HG03439 (cell line): Measurements from ENCODE around the gene PARP16.
"Not testable (repeated sequence)": the region's sequence is repeated elsewhere in the genome, so short reads cannot be mapped to it uniquely, and the experiment has no call there.

Experiments used
- ATAC-seq: cut with Tn5 transposase; IDR thresholded peaks from one replicate; pipeline ENCODE4 v1.9.1; 2021; ENCODE audit warnings: mild to moderate bottlenecking, moderate library complexity; ENCODE audit not compliant: unreplicated experiment

PARP16 gene

DNA sequence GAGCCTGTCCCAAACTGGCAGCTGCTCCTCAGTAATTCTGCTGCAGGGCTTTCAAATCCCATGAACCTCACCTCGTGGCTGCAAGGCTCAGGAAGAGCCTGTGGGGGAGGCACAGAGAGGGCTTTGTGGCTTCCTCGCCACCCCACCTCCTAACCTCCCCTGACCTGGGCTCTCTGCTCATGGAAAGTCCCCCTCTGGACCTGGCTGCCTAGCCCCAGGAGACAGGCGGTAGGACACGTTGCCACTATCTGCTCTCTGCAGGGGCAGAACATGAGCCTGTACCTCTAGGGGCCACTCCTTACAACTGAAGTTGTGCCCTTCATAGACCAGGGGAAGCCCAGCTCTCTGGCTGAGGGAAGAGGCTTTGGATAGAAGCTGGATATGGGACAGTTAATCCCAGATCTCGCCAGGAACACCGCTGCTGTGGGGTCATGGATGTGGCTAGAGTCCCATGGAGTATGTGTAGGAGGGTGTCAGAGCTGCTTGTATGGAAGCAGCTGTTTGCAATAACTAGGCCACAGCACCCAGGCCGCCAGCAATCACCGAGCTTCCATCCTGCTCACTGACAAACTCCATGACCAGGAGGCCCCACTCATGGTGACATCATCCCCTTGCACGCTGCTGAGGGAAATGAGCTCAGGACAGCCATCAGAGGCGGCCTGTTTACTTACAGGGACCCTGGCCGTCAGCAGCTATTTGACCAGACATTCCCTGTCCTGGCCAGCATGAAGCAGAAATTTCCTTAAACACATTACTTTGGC is 41.4 kb downstream of the PARP16 start:
- ATAC-seq = no peak

DNA sequence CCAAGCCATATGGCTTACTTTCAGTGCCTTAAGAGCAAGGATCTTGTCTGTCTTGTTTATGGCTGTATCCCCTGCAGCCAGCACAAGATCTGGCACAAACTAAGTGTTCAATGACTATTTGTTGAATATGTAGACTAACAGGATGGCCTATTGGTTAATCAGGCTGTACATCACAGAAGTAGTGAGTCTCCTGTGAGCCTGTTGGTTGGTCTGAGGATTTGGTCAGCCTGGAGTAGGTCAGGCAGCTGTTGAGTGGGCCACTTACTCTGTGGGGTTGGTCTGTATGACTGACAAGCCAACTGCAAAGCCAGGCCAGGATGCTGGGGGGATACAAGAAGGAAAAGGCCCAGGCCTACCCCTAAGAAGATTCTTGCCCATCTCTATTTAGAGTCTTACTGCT is 42.0 kb downstream of the PARP16 start:
- no peak for ATAC-seq

DNA sequence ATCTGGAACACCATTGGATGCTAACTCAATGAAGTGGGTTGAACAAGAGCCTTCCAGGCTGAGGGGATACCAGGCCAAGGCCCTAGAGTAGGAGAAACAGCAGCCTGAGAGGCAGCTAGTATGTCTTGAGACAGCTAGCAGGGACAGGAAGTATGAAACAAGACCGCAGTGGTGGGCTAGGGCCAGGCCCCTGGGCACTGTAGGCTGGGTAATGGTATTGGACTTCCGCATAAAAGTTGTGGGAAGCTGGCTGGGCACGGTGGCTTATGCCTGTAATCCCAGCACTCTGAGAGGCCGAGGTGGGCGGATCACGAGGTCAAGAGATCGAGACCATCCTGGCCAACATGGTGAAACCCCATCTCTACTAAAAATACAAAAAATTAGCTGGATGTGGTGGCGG is 50.2 kb downstream of the PARP16 start:
- not testable (repeated sequence) for ATAC-seq

DNA sequence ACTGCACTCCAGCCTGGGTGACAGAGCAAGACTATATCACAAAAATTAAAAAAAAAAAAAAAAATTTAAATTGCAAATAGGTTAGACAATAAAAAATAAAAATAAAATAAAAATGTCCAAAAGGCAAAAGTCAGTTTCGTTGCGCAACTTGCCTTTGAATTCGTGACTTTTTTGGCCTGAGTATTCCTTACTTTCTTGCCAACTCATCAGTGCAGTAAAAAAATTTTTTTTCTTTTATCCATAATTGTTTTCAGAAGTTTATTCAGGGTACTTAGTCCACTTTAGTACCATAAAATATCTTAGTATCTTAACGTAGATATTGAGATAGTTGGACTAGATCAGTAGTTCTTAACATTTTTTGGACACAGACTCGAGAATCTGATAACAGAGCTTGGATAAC is 53.0 kb downstream of the PARP16 start:
- no peak for ATAC-seq

DNA sequence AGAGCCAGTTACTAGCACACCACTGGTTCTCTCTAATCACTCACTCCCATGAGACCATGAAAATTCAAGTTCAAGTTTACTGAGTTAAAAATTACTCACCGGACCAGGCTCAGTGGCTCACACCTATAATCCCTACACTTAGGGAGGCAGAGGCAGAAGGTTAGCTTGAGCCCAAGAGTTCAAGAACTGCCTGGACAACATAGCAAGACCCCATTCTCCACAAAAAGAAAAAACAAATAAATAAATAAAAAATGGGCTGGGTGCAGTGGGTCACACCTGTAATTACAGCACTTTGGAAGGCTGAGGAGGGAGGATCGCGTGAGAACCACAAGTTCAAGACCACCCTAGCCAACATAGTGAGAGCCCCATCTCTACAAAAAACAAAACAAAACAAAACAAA is 54.2 kb downstream of the PARP16 start:
- ATAC-seq = no peak

DNA sequence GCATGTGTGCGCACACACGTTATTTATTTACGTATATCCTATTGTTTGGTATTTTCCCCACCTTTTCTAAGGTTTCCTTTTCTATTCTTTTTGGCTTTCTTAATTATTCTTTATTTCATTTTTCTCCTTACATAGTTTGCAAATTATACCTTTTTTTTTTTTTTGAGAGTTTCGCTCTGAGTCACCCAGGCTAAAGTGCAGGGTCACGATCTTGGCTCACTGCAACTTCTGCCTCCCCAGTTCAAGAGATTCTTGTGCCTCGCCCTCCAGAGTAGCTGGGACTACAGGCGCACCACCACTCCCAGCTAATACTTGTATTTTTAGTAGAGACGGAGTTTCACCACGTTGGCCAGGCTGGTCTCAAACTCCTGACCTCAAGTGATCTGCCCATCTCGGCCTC is 55.4 kb downstream of the PARP16 start:
- no peak for ATAC-seq

DNA sequence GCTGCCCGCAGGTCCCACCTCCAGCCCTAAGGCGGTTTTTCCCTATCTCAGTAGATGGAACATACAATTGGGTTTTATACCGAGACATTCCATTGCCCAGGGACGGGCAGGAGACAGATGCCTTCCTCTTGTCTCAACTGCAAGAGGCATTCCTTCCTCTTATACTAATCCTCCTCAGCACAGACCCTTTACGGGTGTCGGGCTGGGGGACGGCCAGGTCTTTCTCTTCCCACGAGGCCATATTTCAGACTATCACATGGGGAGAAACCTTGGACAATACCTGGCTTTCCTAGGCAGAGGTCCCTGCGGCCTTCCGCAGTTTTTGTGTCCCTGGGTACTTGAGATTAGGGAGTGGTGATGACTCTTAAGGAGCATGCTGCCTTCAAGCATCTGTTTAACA is 59.8 kb downstream of the PARP16 start:
- not testable (repeated sequence) for ATAC-seq

DNA sequence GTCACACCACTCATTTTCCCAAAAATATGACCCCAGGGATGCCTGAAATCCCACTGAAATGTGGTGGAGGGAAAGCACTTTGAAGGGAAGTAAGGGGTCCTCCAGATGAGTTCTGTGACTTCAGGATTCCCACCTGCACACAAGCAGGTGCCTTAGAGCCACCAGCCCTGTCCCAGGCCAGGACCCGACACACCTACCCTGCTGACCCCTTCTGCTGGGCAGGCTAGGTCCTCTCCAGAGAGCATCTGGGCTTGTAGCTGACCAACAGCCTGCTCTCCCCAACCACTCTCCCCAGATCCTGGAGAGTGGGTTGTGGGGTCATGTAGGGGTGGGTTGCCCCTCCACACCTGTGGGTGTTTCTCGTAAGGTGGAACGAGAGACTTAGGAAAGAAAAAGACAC is 60.5 kb downstream of the PARP16 start:
- ATAC-seq = no peak

DNA sequence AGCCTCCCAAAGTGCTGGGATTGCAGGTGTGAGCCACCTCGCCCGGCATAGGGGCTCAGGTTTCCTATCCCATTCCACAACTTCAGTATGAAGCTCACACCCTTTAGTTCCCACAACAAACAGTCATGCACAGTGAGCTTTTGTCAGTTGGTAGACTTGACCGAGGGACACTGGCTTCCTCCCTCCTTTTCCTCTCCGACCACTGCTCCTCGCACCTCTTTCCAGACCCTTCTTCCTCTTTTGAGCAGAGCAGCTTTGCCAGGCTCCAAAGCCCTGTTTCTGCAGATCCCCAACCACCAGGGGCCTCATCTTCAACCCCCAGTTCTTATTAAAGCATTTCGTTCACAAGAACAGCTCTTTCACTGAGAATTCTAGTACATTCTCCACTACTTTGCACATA is 62.7 kb downstream of the PARP16 start:
- ATAC-seq = no peak

DNA sequence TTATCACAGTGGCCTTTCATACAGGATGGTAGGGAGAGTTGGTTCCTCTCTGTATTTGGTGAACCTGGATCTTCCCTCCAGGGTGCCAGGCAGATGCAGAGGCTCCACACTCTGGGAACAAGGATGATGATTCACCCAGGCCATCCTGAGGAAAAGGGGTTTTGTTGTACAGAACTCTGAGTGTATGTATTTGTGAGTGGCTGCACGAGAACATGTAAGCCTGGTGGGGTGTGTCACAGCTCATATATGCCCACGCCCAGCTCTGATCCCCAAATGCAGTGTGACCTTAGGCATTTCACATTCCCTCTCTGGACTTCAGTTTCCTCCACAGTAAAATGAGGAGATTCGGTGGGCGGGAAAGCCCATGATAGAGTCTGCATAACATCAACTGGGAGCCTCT is 63.8 kb downstream of the PARP16 start:
- no peak for ATAC-seq

DNA sequence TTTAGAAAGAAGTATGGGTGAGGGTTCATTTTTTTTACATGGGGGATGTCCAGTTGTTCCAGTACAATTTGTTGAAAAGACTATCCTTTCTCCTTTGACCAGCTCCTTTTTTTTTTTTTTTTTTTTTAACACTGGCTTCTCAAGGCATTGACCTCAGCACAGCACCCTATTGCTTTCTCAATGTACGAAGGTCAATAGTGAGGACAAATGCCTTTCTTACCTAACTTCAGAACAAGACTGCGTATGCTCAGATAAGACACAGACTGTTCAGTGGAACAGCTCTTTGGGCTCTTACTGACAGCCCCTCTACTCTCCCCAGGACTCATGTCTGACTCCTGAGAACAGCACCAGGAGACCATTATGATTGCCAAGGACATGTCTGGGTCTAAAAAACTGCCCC is 65.0 kb downstream of the PARP16 start:
- ATAC-seq = no peak

DNA sequence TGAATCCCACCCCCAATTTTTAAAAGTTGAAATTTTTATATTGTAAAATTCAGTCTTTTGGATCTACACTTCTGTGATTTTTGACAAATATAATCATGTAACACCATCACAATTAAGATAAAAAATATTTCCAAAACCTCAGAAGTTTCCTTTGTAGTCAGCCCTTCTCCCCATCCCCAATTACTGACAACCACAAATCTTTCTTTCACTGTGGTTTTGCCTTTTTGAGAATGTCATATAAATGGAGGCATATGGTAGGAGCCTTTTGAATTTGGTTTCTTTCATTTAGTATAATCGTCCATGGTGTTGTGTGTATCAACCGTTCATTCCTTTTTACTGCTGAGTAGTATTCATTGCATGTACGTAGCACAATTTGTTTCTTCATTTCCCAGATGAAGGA is 67.5 kb downstream of the PARP16 start:
- no peak for ATAC-seq

DNA sequence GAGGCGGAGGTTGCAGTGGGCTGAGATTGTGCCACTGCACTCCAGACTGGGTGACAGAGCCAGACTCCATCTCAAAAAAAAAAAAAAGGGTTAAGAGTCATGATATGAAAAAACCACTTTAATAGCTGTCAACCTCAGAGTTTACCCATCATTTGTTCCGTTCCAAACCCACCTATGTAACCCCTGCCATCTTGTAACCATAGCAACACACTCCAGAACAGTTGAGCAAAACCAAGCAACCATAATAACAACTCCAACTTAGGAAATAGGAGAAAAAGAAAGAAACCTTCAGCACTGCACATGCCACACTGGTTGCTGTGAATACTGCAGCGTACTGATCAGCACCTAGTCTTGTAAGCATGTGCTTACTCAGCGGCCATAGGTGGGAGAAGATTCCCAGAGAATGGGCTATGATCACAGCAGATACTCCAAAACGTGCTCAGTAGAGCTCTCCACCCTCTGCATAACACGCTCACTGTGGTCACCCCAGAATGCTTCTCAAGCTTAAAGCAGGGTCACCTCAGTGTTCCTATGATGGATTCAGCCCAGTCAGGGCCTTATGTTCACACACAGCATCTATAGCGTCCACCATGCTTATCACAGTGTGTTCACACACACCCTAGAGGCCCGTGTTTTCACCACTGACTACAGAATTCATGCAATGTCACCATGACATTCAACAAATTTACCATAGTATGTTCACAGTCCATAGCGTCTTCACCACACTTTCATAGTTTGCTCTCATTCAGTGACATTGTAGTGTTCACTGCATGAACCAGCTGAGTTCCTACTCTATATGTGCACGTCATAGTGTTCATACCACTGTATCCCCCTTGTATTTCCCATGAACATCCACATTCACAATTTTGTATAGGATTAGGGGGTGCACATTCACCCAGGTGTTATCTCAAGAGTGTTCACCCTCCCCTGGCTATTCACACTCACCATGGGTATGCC is 68.9 kb downstream of the PARP16 start:
- no peak for ATAC-seq

DNA sequence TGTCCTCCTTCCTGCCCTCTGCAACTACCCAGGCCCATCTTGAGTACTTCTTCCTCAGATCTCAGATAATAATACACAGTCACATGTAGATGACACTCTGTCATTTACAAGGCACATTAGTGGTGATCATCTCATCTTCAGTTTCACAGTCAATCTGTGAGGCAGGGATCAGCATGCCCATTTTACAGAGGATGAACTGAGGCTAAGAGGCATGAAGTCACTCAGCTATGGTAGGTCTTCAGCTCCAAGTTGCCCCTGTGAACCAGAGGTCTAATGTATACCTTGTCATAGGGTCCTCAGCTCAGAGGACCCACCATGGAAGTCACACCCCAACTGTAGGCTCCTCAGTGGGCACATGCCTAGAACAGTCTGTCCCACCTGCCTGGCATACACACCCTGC is 71.2 kb downstream of the PARP16 start:
- no peak for ATAC-seq

DNA sequence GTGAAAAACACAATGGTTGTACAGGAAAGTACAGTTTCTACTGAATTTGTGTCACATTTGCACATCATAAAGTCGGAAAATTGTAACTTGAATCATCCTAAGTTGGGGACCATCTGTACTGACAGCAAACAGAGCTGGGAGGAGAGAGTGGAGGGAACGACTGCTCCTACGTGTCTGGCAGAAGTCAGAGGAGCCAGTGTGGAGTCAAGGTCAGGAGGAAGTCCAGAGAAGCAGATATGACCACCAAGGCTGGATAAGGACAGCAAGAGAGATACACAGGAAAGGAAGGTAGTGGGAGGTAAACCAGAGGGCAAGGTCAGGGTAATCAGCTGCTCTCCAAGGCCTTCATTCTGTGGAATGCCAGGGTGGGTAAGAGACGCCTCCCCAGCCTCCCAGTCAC is 72.7 kb downstream of the PARP16 start:
- no peak for ATAC-seq

DNA sequence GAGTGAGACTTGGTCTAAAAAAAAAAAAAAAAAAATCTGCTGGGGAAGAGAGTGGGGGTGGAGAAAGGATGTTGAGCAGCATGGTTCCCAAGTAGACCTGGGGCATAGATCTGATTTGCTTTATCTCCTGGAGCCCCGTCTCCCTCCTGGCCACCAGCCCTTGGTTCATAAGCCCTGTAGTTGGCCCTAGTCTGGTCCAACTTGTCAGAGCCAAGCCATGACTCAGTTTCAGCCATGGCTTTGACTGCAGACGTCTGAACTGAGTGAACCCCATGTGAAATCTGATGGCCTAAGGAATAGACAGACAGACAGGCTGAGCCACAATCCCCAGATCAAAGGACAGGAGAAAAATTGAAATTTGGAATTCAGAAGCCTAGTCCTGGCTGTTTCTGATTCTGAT is 73.4 kb downstream of the PARP16 start:
- ATAC-seq = no peak

DNA sequence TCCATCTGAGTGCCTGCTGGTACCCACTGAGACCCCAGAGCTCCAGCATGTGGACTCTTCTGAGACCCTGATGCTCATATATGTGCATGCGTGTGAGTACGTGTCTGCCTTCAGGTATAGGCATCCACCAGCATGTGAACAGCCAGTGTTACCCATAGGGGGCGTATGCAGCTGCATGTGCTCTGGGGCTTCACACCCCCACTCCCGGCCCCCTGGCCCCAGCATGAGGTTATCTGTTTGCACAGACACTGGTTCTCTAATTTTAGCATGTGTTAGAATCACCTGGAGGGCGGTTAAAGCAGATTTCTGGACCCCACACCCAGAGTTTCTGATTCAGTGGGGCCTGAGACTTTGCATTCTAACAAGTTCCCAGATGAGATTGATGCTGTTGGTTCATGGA is 74.6 kb downstream of the PARP16 start:
- no peak for ATAC-seq

DNA sequence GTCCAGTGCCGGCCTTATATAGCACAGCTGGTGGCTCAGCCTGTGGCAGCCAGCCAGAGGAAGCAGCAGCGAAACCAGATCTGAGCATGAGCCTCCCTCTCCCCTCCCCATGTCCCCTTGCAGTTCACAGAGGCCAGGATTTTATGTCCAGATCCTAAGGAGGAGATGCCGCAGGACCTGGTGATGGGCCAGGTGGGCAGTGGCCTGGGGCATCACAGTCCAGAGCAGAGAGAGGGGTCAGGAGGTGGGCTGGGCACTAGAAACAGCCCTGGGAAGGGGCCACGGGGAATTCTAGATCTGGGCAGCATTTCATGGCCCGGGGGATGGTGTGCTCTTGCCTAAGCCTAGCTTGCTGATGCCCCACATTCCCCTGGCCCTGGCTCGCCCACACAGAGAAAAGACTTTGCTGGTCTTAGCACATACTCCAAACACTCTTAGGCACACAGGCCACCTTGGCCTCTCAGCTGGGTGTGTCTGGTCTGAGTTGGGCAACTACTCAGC is 75.2 kb downstream of the PARP16 start:
- no peak for ATAC-seq

DNA sequence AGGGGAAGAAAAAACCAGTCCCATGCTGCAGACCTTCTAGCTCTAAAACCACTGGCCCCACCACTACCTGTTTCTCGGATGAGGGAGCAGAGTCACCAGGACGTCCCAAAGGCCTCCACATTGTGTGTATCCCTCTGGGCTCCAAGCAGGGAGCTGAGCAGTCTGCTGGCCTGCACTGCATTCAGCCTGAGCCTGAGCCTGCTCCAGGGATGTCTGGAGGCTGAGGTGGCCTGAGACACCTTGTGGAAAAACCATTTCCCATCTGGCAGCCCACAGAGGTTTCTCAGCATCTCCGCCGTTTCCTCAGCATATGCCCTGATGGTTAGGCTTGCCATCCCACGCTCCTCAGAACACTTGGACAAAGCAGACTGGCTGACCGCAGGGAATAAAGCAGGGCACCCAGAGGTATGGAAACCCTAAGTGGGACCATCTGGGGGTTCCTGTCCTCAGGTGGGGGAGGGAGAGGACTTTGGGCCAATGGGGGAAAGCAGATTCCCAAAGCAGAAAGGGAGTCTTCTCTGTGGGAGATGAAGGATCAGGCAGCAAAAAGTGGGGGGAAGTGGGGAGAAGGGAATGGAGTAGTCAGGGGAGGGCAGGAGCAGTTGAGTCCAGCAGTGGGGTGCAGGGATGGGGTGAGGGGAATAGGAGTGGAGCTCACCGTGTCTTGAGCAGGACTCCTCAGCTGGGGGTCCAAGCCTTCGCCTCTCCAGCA is 75.8 kb downstream of the PARP16 start, which contains the start of gene CILP:
Gene CILP (minus strand): TSS at position 704 of the 712 bp plus-strand sequence. CDS start 1,718 bp downstream, outside the sequence.
- ATAC-seq = no peak

DNA sequence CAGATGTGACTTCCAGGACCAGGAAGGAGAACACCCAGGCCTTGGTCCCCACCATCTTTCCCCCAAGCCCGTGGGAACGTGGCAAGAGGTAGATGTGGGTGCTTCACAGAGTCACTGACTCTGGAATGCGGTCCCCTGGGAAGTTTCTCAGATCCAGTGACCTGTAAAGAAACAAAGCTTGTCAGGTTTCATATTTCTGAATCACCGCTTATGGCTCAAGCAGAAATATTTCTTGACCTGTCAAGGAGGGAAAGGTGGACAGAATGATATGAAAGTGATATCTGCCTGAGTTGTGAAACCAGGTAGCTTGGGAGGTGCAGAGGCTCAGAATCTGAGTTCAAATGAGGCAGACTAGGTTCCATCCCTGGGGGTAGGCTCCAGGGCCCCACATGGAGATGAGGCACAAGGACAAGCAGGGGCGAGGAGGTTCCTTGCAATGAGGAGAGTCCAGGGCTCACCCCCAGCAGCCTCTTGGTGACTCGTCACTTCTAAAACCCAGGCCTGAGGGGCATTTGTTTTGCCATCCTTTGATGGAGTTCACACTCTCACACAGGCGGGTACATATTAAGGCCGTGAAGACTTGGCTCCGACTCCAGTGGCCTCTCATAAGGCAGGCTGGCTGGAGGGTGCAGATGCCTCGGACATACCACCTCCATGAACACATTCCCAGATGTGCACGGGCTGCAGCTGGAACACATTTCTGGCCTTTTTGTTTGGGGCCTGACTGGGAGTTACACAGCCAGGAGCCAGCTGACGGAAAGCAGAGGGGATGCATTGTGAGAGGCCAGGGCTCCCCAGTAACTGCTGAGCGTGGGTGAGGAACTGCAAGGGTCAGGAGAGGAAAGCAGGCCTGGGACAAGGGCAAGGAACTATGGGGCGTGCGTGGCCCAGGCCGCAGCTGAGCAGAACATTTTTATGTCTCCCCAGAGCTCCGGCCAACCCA is 76.7 kb downstream of the PARP16 start:
- ATAC-seq = no peak
